OCI-LY7 (cell line): ENCODE data around the gene C4BPA. TPM values are rescaled to one million over a fixed set of nuclear protein-coding genes. Genes with fewer than 3 reads are reported as not detected.

Experiments used
- BruUV-seq: library from RNA; stranded (reverse); fragments of 400-500 nt; replicated peaks from 2 replicates; lab custom pipeline; 2021; lab: Mats Ljungman, UMichigan
- CTCF ChIA-PET: fragments of 300-600 bp; sonication (Branson Sonifier 250); formaldehyde crosslinking; loops from one replicate; lab custom pipeline; 2022; ENCODE audit warnings: antibody characterized with exemption; ENCODE audit not compliant: unreplicated experiment; lab: Charles Lee
- POLR2A ChIA-PET: fragments of 300-600 bp; sonication (Branson Sonifier 250); formaldehyde crosslinking; loops from one replicate; lab custom pipeline; 2022; ENCODE audit warnings: antibody characterized with exemption; lab: Charles Lee
- DNase-seq: peaks from one replicate; pipeline ENCODE4 v3.0.0-alpha.2; 2015; ENCODE audit warnings: low spot score
- H2AFZ ChIP-seq: fragments of 200-600 bp; sonication (generic), shearing (Covaris generic); 2 replicates; pipeline ENCODE4 v1.6.1; 2014; ENCODE audit warnings: mild to moderate bottlenecking, antibody characterized with exemption, low read length, moderate library complexity
- H3K27ac ChIP-seq: fragments of 200-600 bp; sonication (generic); 2 replicates; pipeline ENCODE4 v1.5.1; 2014; ENCODE audit warnings: mixed run types, low read depth, mild to moderate bottlenecking, moderate library complexity, low read length, inconsistent platforms; ENCODE audit not compliant: poor library complexity, severe bottlenecking
- H3K36me3 ChIP-seq: fragments of 200-600 bp; sonication (generic); 2 replicates; pipeline ENCODE4 v1.6.1; 2014; ENCODE audit warnings: mild to moderate bottlenecking, antibody characterized with exemption, low read length, moderate library complexity, mixed read lengths; ENCODE audit not compliant: insufficient read depth
- H3K4me1 ChIP-seq: fragments of 200-600 bp; sonication (generic); 2 replicates; pipeline ENCODE4 v1.5.1; 2014; ENCODE audit warnings: mild to moderate bottlenecking, low read length; ENCODE audit not compliant: insufficient read depth, poor library complexity, severe bottlenecking
- H3K4me2 ChIP-seq: fragments of 200-600 bp; sonication (generic); 2 replicates; pipeline ENCODE4 v1.6.1; 2014; ENCODE audit warnings: mild to moderate bottlenecking, low read length
- H3K4me3 ChIP-seq: fragments of 200-600 bp; sonication (generic); 2 replicates; pipeline ENCODE4 v1.5.1; 2014; ENCODE audit warnings: mild to moderate bottlenecking, low read depth, low read length; ENCODE audit not compliant: poor library complexity, severe bottlenecking
- H3K79me2 ChIP-seq: fragments of 200-600 bp; sonication (generic); 2 replicates; pipeline ENCODE4 v1.6.1; 2016; ENCODE audit warnings: low read depth, mild to moderate bottlenecking, low read length, moderate library complexity, mixed read lengths; ENCODE audit not compliant: insufficient read depth
- H3K9me2 ChIP-seq: fragments of 200-600 bp; sonication (generic); 2 replicates; pipeline ENCODE4 v1.6.1; 2016; ENCODE audit warnings: mild to moderate bottlenecking, low read length, mixed read lengths; ENCODE audit not compliant: insufficient read depth
- H3K9me3 ChIP-seq: fragments of 200-600 bp; sonication (generic); 2 replicates; pipeline ENCODE4 v1.6.1; 2014; ENCODE audit warnings: mild to moderate bottlenecking, mixed run types, low read length, mixed read lengths
- H4K20me1 ChIP-seq: fragments of 200-600 bp; sonication (generic); 2 replicates; pipeline ENCODE4 v1.6.1; 2014; ENCODE audit warnings: mild to moderate bottlenecking, antibody characterized with exemption, low read length, moderate library complexity, mixed read lengths; ENCODE audit not compliant: insufficient read depth
- CTCF ChIP-seq: fragments of 200-600 bp; sonication (generic); conservative IDR thresholded peaks from 2 replicates; pipeline ENCODE4 v1.5.1; 2014; ENCODE audit warnings: mild to moderate bottlenecking, antibody characterized with exemption, low read length, moderate library complexity, mixed read lengths
- EZH2phosphoT487 ChIP-seq: fragments of 200-600 bp; sonication (generic); IDR thresholded peaks from 2 replicates; pipeline ENCODE4 v1.6.1; 2018; ENCODE audit warnings: low read depth, borderline replicate concordance, mild to moderate bottlenecking, mixed run types, antibody characterized with exemption, low read length, moderate library complexity, mixed read lengths
- intact Hi-C: fragments of 100-400 bp; cut with micrococcal nuclease; formaldehyde crosslinking; loops from one replicate; pipeline ENCODE4 v1.10.0; 2022; ENCODE audit not compliant: unreplicated experiment
- total RNA-seq, 2 experiments: library from RNA; depleted of rRNA in 1 of 2; stranded (reverse); fragments of >200 nt in 1 of 2; shearing (Covaris generic) in 1 of 2; gene quantifications; 2 replicates each; pipeline ENCODE4 v1.2.3, GENCODE V29; 2014 to 2022

Gene C4BPA
- total RNA-seq, 2 experiments from 2014 or later = not detected

DNA sequence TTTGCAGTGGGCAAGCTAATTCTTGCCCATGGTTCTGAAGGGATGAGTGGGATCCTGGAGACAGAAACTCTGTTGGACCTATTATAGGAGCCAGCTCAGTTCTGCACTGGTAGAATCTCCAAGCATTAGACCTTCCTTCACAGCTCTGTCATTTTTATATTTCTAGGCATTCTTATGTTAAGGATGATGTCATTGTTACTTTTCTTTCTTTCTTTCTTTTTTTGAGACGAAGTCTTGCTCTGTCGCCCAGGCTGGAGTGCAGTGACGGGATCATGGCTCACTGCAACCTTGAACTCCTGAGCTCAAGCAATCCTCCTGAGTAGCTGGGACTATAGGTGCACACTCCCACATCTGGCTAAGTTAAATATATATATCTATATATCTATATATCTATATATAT lies 43.4 kb upstream of the C4BPA start:
- no peak overlapping the region for H3K4me2 ChIP-seq
- no peak for DNase-seq
- intact Hi-C loops = no loop called here
- H3K36me3 ChIP-seq = peaks cover 33% of the 10 kb centered on the region
- H3K27ac ChIP-seq = no peak overlapping the region
- H3K4me1 ChIP-seq = peaks cover 40% of the 10 kb centered on the region
- no peak overlapping the region for H3K4me3 ChIP-seq
- POLR2A ChIA-PET = interaction anchor here (0.7 kb wide), 1 partner anchor 322 kb away, joined by 3 read pairs; no protein-coding TSS in a partner anchor
- no peaks in the 10 kb centered on the region for H3K9me3 ChIP-seq
- CTCF ChIA-PET = interaction anchor here (0.8 kb wide), 1 partner anchor 8 kb away, joined by 3 read pairs; no protein-coding TSS in a partner anchor
- H3K9me2 ChIP-seq = no peaks in the 10 kb centered on the region
- H4K20me1 ChIP-seq = no peaks in the 10 kb centered on the region
- TF ChIP-seq EZH2phosphoT487 (no peak), CTCF (no peak)
- no TSS peak for BruUV-seq
- H3K79me2 ChIP-seq = no peaks in the 10 kb centered on the region
- no peak overlapping the region for H2AFZ ChIP-seq

- Histone ChIP-seq H3K9me3 (no peaks in the 10 kb centered on the region), H2AFZ (no peak overlapping the region), H3K4me3 (no peak overlapping the region), H3K36me3 (peaks cover 41% of the 10 kb centered on the region), H3K4me1 (peaks cover 26% of the 10 kb centered on the region), H3K79me2 (no peaks in the 10 kb centered on the region), H4K20me1 (no peaks in the 10 kb centered on the region), H3K4me2 (no peak overlapping the region), H3K27ac (no peak overlapping the region), H3K9me2 (no peaks in the 10 kb centered on the region)
- BruUV-seq = no TSS peak
- POLR2A ChIA-PET = no interaction called here
- CTCF ChIA-PET = interaction anchor here (0.5 kb wide), 1 partner anchor 30 kb away, joined by 3 read pairs; the partner anchor contains the start of gene C1orf116
- intact Hi-C loops = no loop called here
- TF ChIP-seq EZH2phosphoT487 (no peak), CTCF (no peak)
- no peak for DNase-seq
These were observed 42.0 kb upstream of the C4BPA start for GRCh38 chr1:207062058-207062457.

GRCh38 chr1:207063014-207063413 lies 41.0 kb upstream of the C4BPA start:
- no TSS peak for BruUV-seq
- no peak overlapping the region for H3K4me3 ChIP-seq
- POLR2A ChIA-PET = no interaction called here

More at GRCh38 chr1:207063014-207063413, 41.0 kb upstream of the C4BPA start:
- H3K79me2 ChIP-seq = no peaks in the 10 kb centered on the region
- no peaks in the 10 kb centered on the region for H3K9me2 ChIP-seq
- no peak overlapping the region for H3K4me2 ChIP-seq
- intact Hi-C loops = no loop called here
- H3K9me3 ChIP-seq = no peaks in the 10 kb centered on the region
- DNase-seq = no peak
- no peak overlapping the region for H2AFZ ChIP-seq
- peaks cover 17% of the 10 kb centered on the region for H3K4me1 ChIP-seq
- CTCF ChIA-PET = no interaction called here
- H3K27ac ChIP-seq = no peak overlapping the region
- H3K36me3 ChIP-seq = peaks cover 47% of the 10 kb centered on the region
- TF ChIP-seq CTCF (no peak), EZH2phosphoT487 (no peak)
- H4K20me1 ChIP-seq = no peaks in the 10 kb centered on the region
